AG10803 (cell line): Measurements from ENCODE around the gene SUN5.

Experiments used
- DNase-seq: peaks from one replicate; pipeline ENCODE4 v3.0.0; 2010; ENCODE audit warnings: low read depth
- H3K4me3 ChIP-seq: 2 replicates; pipeline ENCODE4 v1.5.1; 2011; ENCODE audit warnings: mild to moderate bottlenecking, low read length, control low read depth
- CTCF ChIP-seq: conservative IDR thresholded peaks from 2 replicates; pipeline ENCODE4 v1.5.1; 2011; ENCODE audit warnings: mild to moderate bottlenecking, low read length, control low read depth, inconsistent platforms

Gene SUN5

GRCh38 chr20:33042430-33042829 is 38.2 kb upstream of the SUN5 start:
- H3K4me3 ChIP-seq: no peak overlapping the region
- no peak for DNase-seq
- no peak for TF ChIP-seq CTCF

DNA sequence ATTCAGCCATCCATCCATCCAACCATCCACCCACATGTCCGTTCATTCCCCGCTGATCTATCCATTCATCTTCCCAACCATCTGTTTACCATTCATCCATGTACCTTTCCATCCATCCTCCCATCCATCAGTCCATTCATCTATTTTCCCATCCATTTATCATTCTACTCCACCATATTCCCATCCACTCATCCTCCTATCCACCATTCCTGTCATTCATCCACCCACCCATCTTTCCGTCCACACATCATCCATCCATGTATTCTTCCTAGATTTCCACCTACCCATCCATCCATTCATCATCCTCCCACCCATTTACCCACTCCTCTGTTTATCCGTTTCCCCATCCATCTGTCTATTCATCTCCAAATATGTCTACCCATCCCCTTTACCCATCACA is 34.0 kb upstream of the SUN5 start:
- no peak for DNase-seq
- H3K4me3 ChIP-seq: no peak overlapping the region
- TF ChIP-seq CTCF: no peak

DNA sequence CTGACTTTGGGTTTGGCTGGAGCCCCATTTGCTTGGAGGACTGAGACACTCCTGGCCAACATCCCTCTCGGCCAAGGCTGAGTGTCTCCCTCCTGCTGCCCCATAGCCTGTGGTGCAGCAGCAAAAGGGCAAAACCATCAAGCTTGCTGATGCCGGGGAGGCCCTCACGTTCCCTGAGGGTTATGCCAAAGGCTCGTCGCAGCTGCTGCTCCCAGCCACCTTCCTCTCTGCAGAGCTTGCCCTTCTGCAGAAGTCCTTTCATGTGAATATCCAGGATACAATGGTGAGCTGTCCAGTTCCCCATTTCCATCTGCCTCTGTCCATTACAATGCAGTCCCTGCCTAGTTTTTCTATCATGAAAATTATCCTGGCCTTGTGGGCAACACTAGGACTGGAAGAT is 33.2 kb upstream of the SUN5 start:
- H3K4me3 ChIP-seq: no peak overlapping the region
- no peak for TF ChIP-seq CTCF
- DNase-seq: no peak

DNA sequence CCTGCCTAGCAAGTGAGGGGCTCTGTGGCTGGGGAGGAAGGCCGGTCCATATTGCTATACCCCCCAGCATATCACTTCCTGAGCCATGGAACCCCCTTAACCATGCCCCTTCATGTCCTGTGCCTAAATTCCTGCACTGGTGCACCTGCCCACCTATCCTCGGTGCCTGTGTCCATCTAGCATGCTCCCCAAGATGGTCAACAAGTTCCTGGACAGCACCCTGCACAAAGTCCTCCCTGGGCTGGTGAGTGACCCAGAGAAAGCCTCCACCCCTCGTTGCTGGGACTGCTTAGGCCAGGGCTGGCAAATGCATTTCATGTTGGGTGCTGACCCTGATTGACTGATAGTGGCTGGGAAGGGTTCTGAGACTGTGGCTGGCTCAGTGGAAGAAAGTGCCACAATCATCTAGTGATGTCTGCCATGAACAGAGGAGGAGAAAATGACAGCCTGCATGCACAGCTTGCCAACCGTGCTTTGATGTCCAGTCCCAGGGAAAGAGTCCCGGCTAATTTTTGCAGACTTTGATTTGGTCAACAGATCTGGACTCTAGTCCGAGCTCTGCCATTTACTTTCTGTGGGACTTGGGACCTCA is 30.8 kb upstream of the SUN5 start:
- no peak for DNase-seq
- no peak for TF ChIP-seq CTCF
- H3K4me3 ChIP-seq: no peak overlapping the region

DNA sequence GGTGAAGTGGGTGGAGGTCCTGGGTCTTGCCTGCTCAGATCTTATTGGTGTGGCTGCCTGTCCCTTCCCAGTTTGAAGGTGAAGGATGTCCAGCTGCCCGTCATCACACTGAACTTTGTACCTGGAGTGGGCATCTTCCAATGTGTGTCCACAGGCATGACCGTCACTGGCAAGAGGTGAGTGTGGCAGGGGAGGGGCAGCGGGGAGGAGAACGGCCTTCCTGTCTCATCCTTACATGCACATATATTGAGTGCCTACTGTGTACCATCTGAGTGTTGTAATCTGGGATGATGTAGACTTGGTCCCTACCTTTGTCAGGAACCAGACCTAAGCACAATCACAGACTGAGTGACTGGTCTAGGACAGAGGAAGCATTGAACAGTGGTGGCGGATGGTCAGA is 29.9 kb upstream of the SUN5 start:
- no peak for TF ChIP-seq CTCF
- no peak overlapping the region for H3K4me3 ChIP-seq
- no peak for DNase-seq

GRCh38 chr20:33033381-33033780 is 29.1 kb upstream of the SUN5 start:
- no peak for TF ChIP-seq CTCF
- no peak for DNase-seq
- H3K4me3 ChIP-seq: no peak overlapping the region

DNA sequence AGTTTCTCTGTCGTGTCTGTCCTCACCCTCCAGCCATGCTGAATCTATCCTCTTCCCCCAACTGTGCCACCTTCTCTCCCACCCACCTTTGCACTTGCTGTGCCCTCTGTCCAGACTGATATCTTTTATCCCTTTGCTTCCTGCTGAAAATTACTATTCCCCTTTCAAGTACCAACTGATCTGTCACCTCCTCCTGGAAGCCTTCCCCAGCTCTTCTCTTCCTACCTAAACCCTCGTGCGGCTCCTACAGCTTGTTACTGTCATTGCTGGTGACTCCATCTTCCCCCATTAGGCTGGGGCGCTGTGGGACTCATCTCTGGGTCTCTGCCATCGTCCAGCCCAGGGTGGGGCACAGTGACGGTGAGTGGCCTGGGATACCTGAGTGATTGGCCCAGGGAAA is 28.3 kb upstream of the SUN5 start:
- DNase-seq: no peak
- TF ChIP-seq CTCF: no peak
- no peak overlapping the region for H3K4me3 ChIP-seq
